Sigmoid colon (tissue), 7 donors: Measurements from ENCODE around the gene ATRAID. TPM values are rescaled to one million over a fixed set of nuclear protein-coding genes. Genes with fewer than 3 reads are reported as not detected.
A peak's percentile ranks its signal among the peaks of the same experiment; 100 is the strongest.

Experiments used
- DNase-seq: peaks from one replicate; pipeline ENCODE4 v3.0.0-alpha.2; 2019
- H3K27ac ChIP-seq, 4 donors: fragments of 200-600 bp; sonication (generic); one replicate each; pipeline ENCODE4 v1.5.1; 2016 to 2019; ENCODE audit warnings: mild to moderate bottlenecking in 1 of 4
- H3K27me3 ChIP-seq, 3 donors: fragments of 200-600 bp; sonication (generic); one replicate each; pipeline ENCODE4 v1.5.1; 2019; ENCODE audit warnings: mild to moderate bottlenecking in 1 of 3
- H3K36me3 ChIP-seq, 4 donors: fragments of 200-600 bp; sonication (generic); one replicate each; pipeline ENCODE4 v1.5.1; 2016 to 2019
- H3K4me1 ChIP-seq, 4 donors: fragments of 200-600 bp; sonication (generic); one replicate each; pipeline ENCODE4 v1.5.1; 2017 to 2019
- H3K4me3 ChIP-seq, 4 donors: fragments of 200-600 bp; sonication (generic); one replicate each; pipeline ENCODE4 v1.5.1; 2017 to 2019; ENCODE audit warnings: mild to moderate bottlenecking in 2 of 4, moderate library complexity in 1 of 4
- H3K9me3 ChIP-seq, 4 donors: fragments of 200-600 bp in 3 of 4; sonication (generic) in 3 of 4; one replicate each; pipeline versions ENCODE4 v1.5.1 to v1.6.1; 2013 to 2019
- CTCF ChIP-seq, 4 experiments: fragments of 450-650 bp in 3 of 4; fragments of 200-600 bp in 1 of 4; IDR thresholded peaks; one replicate each; pipeline ENCODE4 v1.5.1; 2016 to 2019; ENCODE audit warnings: antibody characterized with exemption in 4 of 4, mild to moderate bottlenecking in 3 of 4, moderate library complexity in 2 of 4
- EP300 ChIP-seq, 4 donors: sonication (generic); formaldehyde crosslinking; IDR thresholded peaks; one replicate each; pipeline ENCODE4 v1.6.1; 2017; ENCODE audit warnings: antibody characterized with exemption in 4 of 4
- POLR2A ChIP-seq, 2 donors: fragments of 450-650 bp; IDR thresholded peaks; one replicate each; pipeline ENCODE4 v1.6.1; 2016; ENCODE audit warnings: antibody characterized with exemption in 2 of 2, mild to moderate bottlenecking in 2 of 2, moderate library complexity in 2 of 2
- POLR2AphosphoS5 ChIP-seq, 4 donors: sonication (generic); formaldehyde crosslinking; IDR thresholded peaks; one replicate each; pipeline ENCODE4 v1.6.1; 2017; ENCODE audit warnings: antibody characterized with exemption in 4 of 4
- WGBS, 2 donors: extraction: QIAGEN DNeasy Blood & Tissue Kit; methylation state at CpG; one replicate each; pipeline ENCODE4 v1.1.7; 2013; 5-methylcytosine and 5-hydroxymethylcytosine counted together
- intact Hi-C: fragments of 100-400 bp; cut with DNase I; formaldehyde crosslinking; loops from one replicate; pipeline ENCODE4 v1.15.1; 2023
- polyA plus RNA-seq, 3 donors: library from polyadenylated mRNA; stranded (reverse); fragments of 200-250 nt; gene quantifications; one replicate each; pipeline ENCODE4 v1.2.3, GENCODE V29; 2013
- total RNA-seq, 4 donors: library from RNA; depleted of rRNA; stranded (reverse); fragments of >200 nt; gene quantifications; one replicate each; pipeline ENCODE4 v1.1.0, GENCODE V29; 2016
- donor health status: healthy with polysubstance abuse.
- donor health status: Bipolar disorder and iron deficiency.
- donor health status: healthy.

The ATRAID gene
- total RNA-seq, result 100 to 1,000 TPM; 128 to 226 (median 159) TPM
- polyA plus RNA-seq, result 10 to 100 TPM; 58.5 to 99.7 (median 73.9) TPM

- Histone ChIP-seq H3K36me3 (peaks cover 0 to 36% (median 12%) of the 10 kb centered on the region in 4 donors), H3K27me3 (no peaks in the 10 kb centered on the region), H3K4me1 (peaks cover 0 to 32% (median 21%) of the 10 kb centered on the region in 4 donors), H3K4me3 (peak within 1 kb of the TSS; percentile 60 to 77 (median 74)), H3K27ac (peak within 1 kb of the TSS; percentile 92 to 95 (median 94)), H3K9me3 (no peaks in the 10 kb centered on the region)
- WGBS, 2 donors, result 0 to 1% methylated on average over 73 of the region's 73 CpGs
- intact Hi-C loops, result loop anchor here (2.0 to 10.0 kb wide), 5 partner anchors 79 to 283 kb away; partner anchors contain the start of genes FNDC4, GCKR, GTF3C2 and KHK
- peak; percentile 94 for DNase-seq
- TF ChIP-seq POLR2AphosphoS5 (IDR thresholded peaks at IDR 0.05) (peak; percentile 79 to 92 (median 85)), EP300 (IDR thresholded peaks at IDR 0.05) (no peak), POLR2A (IDR thresholded peaks at IDR 0.05) (peak in 1 of 2 donors; percentile 79), CTCF (IDR thresholded peaks at IDR 0.05) (no peak)
These were observed at the start of gene ATRAID, which contains the start of gene SLC5A6 for GRCh38 chr2:27211943-27212625. Gene ATRAID (plus strand): TSS chr2:27212041. CDS start chr2:27212369, 328 bp downstream. Gene SLC5A6 (minus strand): TSS chr2:27212268. CDS start chr2:27207650, 4,618 bp downstream.

GRCh38 chr2:27162151-27163121 is 49.4 kb upstream of the ATRAID start:
- Histone ChIP-seq H3K36me3 (no peaks in the 10 kb centered on the region), H3K27me3 (peaks cover 0 to 5% (median 0%) of the 10 kb centered on the region in 3 donors), H3K9me3 (no peaks in the 10 kb centered on the region), H3K4me3 (no peak overlapping the region), H3K27ac (no peak overlapping the region), H3K4me1 (no peaks in the 10 kb centered on the region)
- TF ChIP-seq CTCF (IDR thresholded peaks at IDR 0.05) (no peak), POLR2A (IDR thresholded peaks at IDR 0.05) (no peak), EP300 (IDR thresholded peaks at IDR 0.05) (no peak), POLR2AphosphoS5 (IDR thresholded peaks at IDR 0.05) (no peak)
- intact Hi-C loops, result no loop called here
- 82 to 88% methylated on average over 15 of the region's 15 CpGs for WGBS, 2 donors
- DNase-seq, result no peak

- no peak overlapping the region for H3K27ac ChIP-seq
- peaks cover 0 to 5% (median 0%) of the 10 kb centered on the region in 3 donors for H3K27me3 ChIP-seq
- no peaks in the 10 kb centered on the region for H3K36me3 ChIP-seq
- WGBS, 2 donors, result 87 to 92% methylated on average over 8 of the region's 8 CpGs
- no peak for DNase-seq
- no peak overlapping the region for H3K4me3 ChIP-seq
- no peaks in the 10 kb centered on the region for H3K9me3 ChIP-seq
- intact Hi-C loops, result no loop called here
- TF ChIP-seq POLR2A (IDR thresholded peaks at IDR 0.05) (no peak), POLR2AphosphoS5 (IDR thresholded peaks at IDR 0.05) (no peak), CTCF (IDR thresholded peaks at IDR 0.05) (no peak), EP300 (IDR thresholded peaks at IDR 0.05) (no peak)
- no peaks in the 10 kb centered on the region for H3K4me1 ChIP-seq
These were observed 46.7 kb upstream of the ATRAID start for GRCh38 chr2:27164960-27165763.

GRCh38 chr2:27170581-27171337 is 41.1 kb upstream of the ATRAID start:
- 29 to 66% methylated on average over 6 of the region's 6 CpGs for WGBS, 2 donors
- Histone ChIP-seq H3K9me3 (no peaks in the 10 kb centered on the region), H3K4me3 (no peak overlapping the region), H3K27ac (no peak overlapping the region), H3K4me1 (no peaks in the 10 kb centered on the region), H3K27me3 (no peaks in the 10 kb centered on the region), H3K36me3 (no peaks in the 10 kb centered on the region)
- intact Hi-C loops, result no loop called here
- no peak for DNase-seq
- TF ChIP-seq EP300 (IDR thresholded peaks at IDR 0.05) (no peak), POLR2A (IDR thresholded peaks at IDR 0.05) (no peak), CTCF (IDR thresholded peaks at IDR 0.05) (no peak), POLR2AphosphoS5 (IDR thresholded peaks at IDR 0.05) (no peak)
